Activated naive CD4-positive, alpha-beta T cell treated with anti-CD3 and anti-CD28 coated beads, Interleukin-2, amount 50 U/mL, for 16 hours (primary cell): ENCODE measurements around the gene VPS37C.
"Not testable (repeated sequence)": the region's sequence is repeated elsewhere in the genome, so short reads cannot be mapped to it uniquely, and the experiment has no call there.

Experiments used
- DNase-seq: peaks from one replicate; pipeline ENCODE4 v3.0.0-alpha.2; 2020

The VPS37C gene

GRCh38 chr11:61115498-61116224 lies 45.6 kb downstream of the VPS37C start:
- no peak for DNase-seq

GRCh38 chr11:61114913-61115312 lies 46.3 kb downstream of the VPS37C start:
- DNase-seq: no peak

- no peak for DNase-seq
Measured at GRCh38 chr11:61113201-61113600, 48.0 kb downstream of the VPS37C start.

GRCh38 chr11:61112575-61112974 lies 48.7 kb downstream of the VPS37C start:
- DNase-seq: no peak

GRCh38 chr11:61111786-61112517 lies 49.3 kb downstream of the VPS37C start:
- peak; percentile 55 for DNase-seq

- no peak for DNase-seq
Measured at GRCh38 chr11:61111050-61111435, 50.2 kb downstream of the VPS37C start.

- no peak for DNase-seq
Measured at GRCh38 chr11:61110255-61111049, 50.8 kb downstream of the VPS37C start.

GRCh38 chr11:61109671-61110070 lies 51.6 kb downstream of the VPS37C start:
- no peak for DNase-seq

GRCh38 chr11:61108847-61109585 lies 52.2 kb downstream of the VPS37C start:
- DNase-seq: no peak

GRCh38 chr11:61107888-61108287 lies 53.3 kb downstream of the VPS37C start:
- DNase-seq: no peak

GRCh38 chr11:61106894-61107470 lies 54.2 kb downstream of the VPS37C start:
- DNase-seq: no peak

GRCh38 chr11:61106296-61106695 lies 54.9 kb downstream of the VPS37C start:
- no peak for DNase-seq

- DNase-seq: no peak
Measured at GRCh38 chr11:61104963-61105362, 56.3 kb downstream of the VPS37C start.

- no peak for DNase-seq
Measured at GRCh38 chr11:61103851-61104423, 57.3 kb downstream of the VPS37C start.

GRCh38 chr11:61102667-61103571 lies 58.3 kb downstream of the VPS37C start:
- DNase-seq: no peak

- DNase-seq: no peak
Measured at GRCh38 chr11:61098778-61099177, 62.4 kb downstream of the VPS37C start.

- not testable (repeated sequence) for DNase-seq
Measured at GRCh38 chr11:61098261-61098660, 63.0 kb downstream of the VPS37C start.

- no peak for DNase-seq
Measured at GRCh38 chr11:61095021-61095420, 66.2 kb downstream of the VPS37C start.

GRCh38 chr11:61094167-61094566 lies 67.1 kb downstream of the VPS37C start:
- DNase-seq: not testable (repeated sequence)

- DNase-seq: no peak
Measured at GRCh38 chr11:61092908-61093763, 68.1 kb downstream of the VPS37C start.
